WTC11 (cell line): ENCODE results near the gene ZMIZ2.

Experiments used
- CTCF ChIP-seq: fragments of 200-600 bp; IDR thresholded peaks from 2 replicates; pipeline ENCODE4 v1.8.0; 2022; ENCODE audit warnings: antibody characterized with exemption
- NR3C1 ChIP-seq: sonication (generic); formaldehyde crosslinking; conservative IDR thresholded peaks from 2 replicates; pipeline ENCODE4 v1.8.1; 2023; ENCODE audit warnings: low read depth, mild to moderate bottlenecking, missing genetic modification reagents
- OVOL2 ChIP-seq: fragments of 250-450 bp; sonication (Bioruptor Pico); IDR thresholded peaks from 2 replicates; pipeline ENCODE4 v1.9.0; 2021; ENCODE audit warnings: mild to moderate bottlenecking, borderline replicate concordance
- PREB ChIP-seq: sonication (generic); formaldehyde crosslinking; IDR thresholded peaks from 2 replicates; pipeline ENCODE4 v1.8.1; 2022; ENCODE audit warnings: mild to moderate bottlenecking, missing genetic modification reagents, moderate library complexity, borderline replicate concordance
- ZNF232 ChIP-seq: sonication (generic); formaldehyde crosslinking; IDR thresholded peaks from 2 replicates; pipeline ENCODE4 v1.8.0; 2022; ENCODE audit warnings: mild to moderate bottlenecking, missing genetic modification reagents
- ZNF396 ChIP-seq: fragments of 250-450 bp; sonication (Bioruptor Pico); IDR thresholded peaks from 2 replicates; pipeline ENCODE4 v1.8.0; 2021; ENCODE audit warnings: mild to moderate bottlenecking, moderate library complexity, borderline replicate concordance
- ZNF416 ChIP-seq: fragments of 250-450 bp; sonication (Bioruptor Pico); IDR thresholded peaks from 2 replicates; pipeline ENCODE4 v1.9.0; 2021; ENCODE audit warnings: mild to moderate bottlenecking, inconsistent platforms
- ZNF423 ChIP-seq: fragments of 250-450 bp; sonication (Bioruptor Pico); IDR thresholded peaks from 2 replicates; pipeline ENCODE4 v2.1.2; 2022; ENCODE audit warnings: mild to moderate bottlenecking, moderate library complexity
- ZNF532 ChIP-seq: fragments of 250-450 bp; sonication (Bioruptor Pico); IDR thresholded peaks from 2 replicates; pipeline ENCODE4 v1.9.0; 2021; ENCODE audit warnings: mild to moderate bottlenecking, borderline replicate concordance

- TF ChIP-seq ZNF423 (CRISPR knock-in tag): no peak
- no peak for TF ChIP-seq ZNF416 (CRISPR knock-in tag)
- no peak for TF ChIP-seq ZNF532 (CRISPR knock-in tag)
- TF ChIP-seq CTCF: no peak
- TF ChIP-seq OVOL2: no peak
- no peak for TF ChIP-seq ZNF232
- TF ChIP-seq ZNF396: no peak
- no peak for TF ChIP-seq NR3C1
- TF ChIP-seq PREB (CRISPR knock-in tag): no peak
Measured at GRCh38 chr7:44711528-44711927, 37.1 kb upstream of the ZMIZ2 start.
